HG03460 (cell line): ENCODE data around the gene RARRES2.

Experiments used
- ATAC-seq: cut with Tn5 transposase; IDR thresholded peaks from one replicate; pipeline ENCODE4 v1.9.1; 2021; ENCODE audit not compliant: unreplicated experiment

Gene RARRES2

DNA sequence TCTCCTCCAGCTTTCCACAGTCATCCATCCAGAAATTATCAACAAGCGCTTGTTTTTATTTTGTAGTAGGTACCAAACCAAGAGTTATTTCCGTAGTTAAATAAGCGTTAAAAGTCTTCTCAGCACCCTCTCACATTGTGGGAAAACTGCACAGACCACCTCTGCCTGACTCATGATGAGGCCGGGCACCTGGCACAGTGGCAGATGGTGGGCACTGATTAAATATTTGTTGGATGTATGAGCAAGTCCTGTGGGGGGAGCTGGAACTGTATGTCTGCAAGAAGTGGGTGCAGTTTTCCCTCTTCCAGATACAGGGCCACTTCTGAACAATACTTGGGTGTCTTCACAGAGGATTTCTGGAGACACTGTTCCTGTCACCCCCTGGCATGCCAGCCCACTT is 21.9 kb upstream of the RARRES2 start:
- no peak for ATAC-seq

DNA sequence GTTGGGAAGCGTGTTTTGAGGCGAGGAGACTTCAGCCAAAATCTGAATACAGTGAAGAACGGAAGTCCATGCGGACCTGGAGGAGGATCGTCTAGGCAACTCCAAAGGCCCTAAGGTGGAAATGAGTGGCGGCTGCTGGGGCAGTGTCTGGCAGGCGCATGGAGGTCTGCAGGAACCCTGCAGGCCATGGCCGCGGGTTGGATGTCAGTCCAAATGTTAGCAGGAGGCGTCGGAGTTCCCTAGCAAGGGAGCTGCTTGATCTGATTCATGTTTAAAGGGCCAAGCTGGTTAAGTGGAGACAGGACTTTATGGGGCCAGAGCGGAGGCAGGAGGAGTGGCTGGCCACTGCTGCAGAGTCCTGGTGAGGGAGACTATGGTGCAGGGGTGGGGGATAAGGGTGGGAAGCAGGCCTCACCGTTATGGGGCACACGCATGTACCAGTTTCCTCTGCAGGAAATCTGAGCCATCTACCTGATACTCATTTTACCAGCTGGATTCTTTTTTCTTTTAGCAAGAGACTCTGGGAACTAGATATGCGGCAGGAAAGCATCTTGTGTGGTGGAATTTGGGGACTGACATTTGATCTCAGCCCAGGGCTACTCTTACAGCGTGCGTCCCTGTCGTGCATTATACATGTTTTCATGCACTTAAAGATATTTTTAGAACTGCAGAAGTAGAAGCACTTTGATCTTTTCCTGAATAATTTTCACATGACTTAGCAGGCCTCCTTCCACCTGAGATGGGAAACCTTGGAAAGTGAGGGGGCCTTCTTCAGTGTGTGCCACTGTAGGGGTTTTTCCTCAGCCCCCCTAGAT is 20.6 kb upstream of the RARRES2 start:
- ATAC-seq: no peak

DNA sequence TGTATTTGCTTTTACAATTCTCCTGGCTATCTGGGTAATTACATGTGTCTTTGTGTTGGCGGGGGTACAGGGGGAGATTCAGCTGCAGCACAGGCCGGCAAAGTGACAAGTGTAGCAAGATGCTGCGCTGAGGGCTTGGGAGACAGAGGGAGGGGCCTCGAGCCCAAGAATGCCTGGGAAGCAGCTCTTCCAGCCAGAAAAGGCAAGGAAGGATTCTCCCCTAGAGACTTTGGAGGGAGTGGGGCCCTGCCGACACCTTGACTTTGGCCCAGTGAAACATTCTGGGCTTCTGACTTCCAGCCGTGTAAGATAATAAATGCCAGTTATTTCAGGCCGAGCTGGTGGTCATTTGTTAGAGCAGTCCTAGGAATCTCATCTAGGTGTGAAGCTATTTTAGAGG is 20.0 kb upstream of the RARRES2 start:
- no peak for ATAC-seq

DNA sequence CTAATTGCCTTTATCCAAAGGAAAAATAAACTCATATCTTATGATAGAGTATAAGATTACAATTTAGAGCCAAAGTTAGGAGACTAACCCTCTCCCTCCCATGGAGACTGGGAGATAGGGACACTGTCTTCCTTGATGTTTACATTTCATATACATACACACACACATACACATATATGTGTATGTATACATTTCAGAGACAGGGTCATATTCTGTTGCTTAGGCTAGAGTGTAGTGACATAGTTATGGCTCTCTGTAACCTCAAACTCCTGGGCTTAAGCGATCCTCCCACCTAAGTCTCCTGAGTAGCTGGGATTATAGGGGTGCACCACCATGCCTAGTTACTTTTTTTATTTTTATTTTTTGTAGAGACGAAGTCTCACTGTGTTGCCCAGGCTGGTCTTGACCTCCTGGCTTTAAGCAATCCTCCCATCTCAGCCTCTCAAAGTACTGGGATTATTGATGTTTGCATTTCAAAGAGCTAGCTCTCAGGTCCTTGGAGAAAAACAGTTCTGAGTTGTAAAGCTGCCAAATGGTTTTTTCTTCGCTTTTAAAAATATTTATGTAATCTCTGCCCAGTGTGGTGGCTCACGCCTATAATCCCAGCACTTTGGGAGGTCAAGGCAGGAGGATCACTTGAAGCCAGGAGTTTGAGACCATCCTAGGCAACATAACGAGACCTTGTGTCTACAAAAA is 19.1 kb upstream of the RARRES2 start:
- no peak for ATAC-seq

DNA sequence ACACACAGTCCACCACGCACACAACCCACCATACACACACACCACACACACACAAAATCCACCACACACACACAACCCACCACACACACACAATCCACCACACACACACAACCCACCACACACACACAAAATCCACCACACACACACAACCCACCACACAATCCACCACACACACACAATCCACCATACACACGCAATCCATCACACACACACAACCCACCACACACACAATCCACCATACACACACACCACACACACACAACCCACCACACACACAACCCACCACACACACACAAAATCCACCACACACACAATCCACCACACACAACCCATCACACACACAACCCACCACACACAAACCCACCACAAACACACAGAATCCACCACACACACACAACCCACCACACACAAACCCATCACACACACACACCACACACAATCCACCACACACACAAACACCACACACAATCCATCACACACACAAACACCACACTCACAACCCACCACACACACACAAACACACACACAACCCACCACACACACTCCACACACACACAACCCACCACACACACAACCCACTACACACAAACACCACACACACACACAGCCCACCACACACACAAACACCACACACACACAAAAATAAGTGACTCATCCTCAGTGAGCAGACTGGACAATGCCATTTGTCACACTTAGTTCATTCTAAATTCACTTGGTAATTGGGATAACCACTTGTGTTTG is 18.4 kb upstream of the RARRES2 start:
- no peak for ATAC-seq

DNA sequence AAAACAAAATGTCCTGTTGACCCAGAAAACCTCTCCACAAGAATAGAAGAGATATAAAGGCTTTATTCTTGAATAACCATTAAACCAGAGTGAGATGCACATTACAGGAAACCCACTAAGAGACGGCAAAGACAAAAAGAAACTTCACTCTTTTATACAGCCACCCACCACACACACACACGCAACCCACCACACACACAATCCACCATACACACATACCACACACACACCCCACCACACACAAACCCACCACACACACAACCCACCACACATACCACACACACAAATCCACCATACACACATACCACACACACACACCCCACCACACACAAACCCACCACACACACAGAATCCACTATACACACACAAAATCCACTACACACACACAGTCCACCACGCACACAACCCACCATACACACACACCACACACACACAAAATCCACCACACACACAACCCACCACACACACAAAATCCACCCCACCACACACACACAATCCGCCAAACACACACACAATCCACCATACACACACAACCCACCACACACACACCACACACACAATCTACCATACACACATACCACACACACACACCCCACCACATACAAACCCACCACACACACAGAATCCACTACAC is 17.7 kb upstream of the RARRES2 start:
- no peak for ATAC-seq

DNA sequence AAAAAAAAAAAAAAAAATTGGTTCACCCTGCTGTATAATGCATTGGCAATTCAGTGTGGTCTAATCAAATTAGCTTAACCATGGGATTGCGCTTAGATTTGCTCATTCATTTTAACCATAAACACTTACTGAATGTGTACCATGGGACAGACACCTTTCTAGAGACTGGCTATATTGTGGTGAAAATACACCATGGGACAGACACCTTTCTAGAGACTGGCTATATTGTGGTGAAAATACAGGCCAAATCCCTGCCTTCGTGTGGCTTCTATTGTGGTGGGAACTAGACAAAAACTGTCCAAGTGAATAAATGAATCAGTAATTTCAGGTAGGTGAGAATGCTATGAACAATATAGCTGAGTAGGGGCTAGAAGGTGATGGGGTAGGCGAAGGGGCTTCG is 17.0 kb upstream of the RARRES2 start:
- no peak for ATAC-seq

DNA sequence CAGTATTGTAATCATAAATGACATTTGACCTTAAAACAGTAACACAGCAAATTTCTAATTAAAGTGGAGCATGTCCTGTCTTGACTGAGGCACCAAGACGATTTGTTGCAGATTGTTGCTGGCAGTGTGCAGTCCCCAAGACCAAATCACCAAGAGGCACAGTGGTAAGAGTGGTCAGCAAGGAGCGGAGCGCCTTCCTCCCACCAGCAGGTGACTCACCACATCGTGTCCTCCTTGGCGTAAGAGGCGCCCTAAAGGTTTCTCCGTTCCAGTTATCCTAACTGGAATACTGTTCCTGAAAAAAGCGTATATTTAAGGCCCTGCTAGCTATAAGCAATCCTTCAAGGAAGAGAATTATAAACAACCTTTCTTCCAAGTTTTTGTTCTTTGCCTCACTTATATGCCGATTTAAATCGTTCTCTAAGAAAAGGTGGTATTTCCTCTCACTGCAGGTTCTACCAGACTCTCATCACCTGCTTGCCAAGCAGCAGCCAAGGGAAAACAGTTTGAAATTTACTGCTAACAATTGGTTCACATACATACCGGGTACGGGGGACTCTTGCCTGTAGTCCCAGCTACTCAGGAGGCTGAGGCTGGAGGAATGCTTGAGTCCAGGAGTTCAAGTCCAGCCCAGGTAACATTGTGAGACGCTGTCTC is 16.5 kb upstream of the RARRES2 start:
- ATAC-seq: peak; percentile 29

DNA sequence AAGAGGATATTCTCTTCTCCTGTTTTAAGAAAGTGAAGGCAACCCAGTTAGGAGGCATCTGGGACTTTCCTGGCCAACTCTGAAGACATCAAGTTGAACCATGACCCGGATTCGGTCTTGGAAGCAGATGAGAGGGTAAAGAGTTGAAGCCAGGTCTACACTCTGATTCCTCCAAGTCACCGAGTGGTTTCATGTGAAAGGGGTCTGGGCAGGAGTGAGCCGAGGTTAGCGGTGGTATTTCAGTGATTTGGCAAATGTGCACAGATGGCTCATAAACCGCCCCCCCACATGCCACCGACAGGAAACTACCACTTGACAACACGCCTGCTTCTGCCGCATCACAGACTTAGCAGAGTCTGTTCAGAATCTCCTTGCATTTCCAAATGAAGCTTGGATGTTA is 15.8 kb upstream of the RARRES2 start:
- ATAC-seq: peak; percentile 65

DNA sequence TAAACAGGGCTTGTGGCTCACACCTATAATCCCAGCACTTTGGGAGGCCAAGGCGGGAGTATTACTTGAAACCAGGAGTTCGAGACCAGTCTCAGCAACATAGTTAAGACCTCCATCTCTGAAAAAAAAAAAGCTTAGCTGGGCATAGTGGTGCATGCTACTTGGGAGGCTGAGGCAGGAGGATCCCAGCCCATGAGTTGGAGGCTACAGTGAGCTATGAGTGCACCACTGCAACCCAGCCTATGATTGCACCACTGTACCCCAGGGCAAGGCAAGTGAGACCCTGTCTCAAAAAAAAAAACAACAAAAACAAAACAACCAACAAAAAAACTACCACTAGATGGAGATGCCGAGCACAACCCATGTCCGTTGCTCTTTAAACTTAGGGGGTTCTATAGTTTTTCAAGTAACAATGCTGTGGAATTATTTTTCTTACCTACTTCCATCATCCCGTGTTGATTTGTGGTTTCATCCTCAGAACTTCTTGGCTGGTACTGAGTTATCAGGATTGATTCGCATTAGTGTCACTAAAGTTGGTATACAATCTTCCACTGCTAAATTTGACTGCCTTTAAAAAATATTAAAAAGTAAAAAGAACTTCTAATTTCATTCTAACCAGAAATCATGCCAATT is 15.0 kb upstream of the RARRES2 start:
- no peak for ATAC-seq

DNA sequence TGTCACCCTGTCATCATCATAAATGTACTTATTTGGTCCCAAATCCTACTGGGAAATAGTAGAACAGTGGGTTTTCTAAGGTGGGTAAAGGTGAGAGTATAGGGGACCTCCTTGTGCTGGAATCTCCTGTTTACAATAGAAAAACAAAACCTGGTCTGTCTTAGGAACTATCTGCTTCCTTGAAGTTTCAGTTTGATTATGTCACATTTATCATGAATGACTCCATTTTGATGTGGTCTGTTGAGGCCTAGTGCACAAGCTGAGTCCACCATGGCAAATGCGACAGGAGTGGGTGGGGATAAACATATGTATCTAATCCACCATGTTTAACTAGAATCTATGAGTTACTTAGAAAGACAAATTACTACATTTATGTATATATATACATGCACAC is 14.2 kb upstream of the RARRES2 start:
- ATAC-seq: no peak

DNA sequence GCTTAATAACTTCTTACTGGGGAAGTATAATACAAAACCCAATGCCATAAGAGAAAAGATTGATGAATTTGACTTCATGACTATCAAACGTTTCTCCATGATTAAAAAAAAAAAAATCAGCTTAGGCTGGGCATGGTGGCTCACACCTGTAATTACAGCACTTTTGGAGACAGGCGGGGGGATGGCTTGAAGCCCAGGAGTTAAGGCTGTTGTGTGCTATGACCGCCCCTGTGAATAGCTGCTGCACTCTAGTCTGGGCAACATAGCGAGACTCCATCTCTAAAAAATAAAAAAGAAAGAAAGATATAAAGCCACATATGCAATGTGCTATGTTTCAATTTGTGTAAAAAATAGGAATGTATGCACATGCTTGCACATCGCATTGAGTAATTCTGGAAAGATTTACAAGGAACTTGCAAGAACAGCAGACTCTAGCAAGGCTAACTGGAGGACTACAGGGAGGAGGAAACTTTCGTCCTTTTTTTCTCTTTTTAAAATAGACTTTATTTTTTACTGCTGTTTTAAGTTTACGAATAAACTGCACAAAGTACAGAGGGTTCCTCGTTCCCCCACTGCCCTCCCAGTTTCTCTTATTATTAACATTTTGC is 10.3 kb upstream of the RARRES2 start:
- ATAC-seq: no peak

DNA sequence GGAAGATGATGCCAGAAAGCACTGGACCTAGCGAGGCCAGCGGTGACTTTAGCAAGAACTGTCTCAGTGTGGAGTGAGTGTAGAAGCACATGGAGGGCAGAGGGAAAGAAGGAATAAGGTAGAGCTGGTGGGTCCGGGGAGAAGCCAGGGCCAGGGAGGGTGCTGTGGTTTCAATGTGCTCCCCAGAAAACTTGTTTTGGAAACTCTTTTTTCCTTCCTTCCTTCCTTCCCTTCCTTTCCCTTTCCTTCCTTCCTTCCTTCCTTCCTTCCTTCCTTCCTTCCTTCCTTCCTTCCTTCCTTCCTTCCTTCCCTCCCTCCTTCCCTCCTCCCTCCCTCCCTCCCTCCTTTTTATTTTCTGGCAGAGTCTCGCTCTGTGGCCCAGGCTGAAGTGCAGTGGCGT is 5.5 kb upstream of the RARRES2 start:
- ATAC-seq: no peak

DNA sequence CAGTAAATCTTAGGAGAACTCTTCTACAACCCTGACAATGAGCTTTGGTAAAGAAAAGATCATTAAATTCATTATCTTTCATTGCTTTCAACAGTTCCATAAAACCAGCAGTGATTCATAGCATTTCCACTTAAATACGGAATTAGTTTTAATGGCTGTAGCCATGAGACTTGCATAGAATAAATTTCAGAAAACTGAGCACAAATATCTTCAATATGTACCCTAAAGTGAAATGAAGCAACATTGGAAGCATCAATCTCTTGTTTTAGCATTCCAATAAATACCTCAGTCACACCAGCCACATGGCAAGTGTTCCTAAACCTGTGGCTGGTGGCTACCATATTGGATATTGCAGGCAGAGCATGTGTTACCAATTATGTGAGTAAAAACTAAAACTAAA is 3.6 kb upstream of the RARRES2 start:
- ATAC-seq: no peak

DNA sequence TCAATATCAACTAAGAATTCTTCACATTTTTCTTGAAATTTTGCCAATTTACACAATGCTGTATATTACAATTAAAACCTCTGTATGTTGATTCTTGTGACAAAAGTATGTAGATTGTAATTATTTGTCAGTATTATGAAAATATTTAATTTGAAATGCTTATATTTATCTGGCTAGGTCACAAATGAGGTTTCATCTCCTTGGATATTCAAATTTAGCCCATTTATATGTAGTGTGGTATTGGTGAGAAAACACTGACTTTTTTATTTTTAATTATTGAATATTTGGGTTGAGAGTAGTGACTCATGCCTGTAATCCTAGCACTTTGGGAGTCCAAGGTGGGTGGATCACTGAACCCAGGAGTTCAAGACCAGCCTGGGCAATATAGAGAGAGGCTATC is 2.9 kb upstream of the RARRES2 start:
- no peak for ATAC-seq

DNA sequence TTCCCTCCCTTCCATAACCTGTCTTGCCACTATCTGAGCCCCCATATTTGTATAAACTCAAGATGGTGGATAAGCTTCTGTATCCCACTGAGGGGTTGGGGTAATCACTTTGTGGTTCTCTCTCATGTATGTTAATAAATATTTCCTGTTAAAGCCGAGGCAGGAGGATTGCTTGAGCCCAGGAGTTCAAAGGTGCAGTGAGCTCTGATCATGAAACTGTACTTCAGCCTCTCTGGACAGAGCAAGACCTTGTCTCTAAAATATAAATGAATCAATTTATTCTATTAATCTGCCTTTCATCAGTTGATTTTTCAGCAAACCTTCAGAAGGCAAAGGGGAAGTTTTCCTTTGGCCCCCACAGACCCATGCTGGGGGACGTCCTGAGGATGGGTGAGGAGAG is 1.8 kb upstream of the RARRES2 start:
- ATAC-seq: no peak

DNA sequence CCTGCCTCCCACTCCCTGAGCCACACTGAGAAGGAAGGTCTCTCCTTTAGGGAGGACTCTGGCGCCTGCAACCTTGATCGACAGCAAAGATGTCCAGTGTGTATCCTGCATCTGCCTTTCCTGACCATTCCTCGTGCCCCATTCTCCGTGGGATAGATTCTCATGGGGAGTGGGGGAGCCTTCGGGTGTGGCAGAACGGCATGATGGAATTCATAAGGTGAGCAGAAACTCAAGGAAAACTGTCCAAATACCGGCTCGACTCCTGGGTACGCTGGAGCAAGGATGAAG is 636 bp upstream of the RARRES2 start:
- ATAC-seq: no peak

DNA sequence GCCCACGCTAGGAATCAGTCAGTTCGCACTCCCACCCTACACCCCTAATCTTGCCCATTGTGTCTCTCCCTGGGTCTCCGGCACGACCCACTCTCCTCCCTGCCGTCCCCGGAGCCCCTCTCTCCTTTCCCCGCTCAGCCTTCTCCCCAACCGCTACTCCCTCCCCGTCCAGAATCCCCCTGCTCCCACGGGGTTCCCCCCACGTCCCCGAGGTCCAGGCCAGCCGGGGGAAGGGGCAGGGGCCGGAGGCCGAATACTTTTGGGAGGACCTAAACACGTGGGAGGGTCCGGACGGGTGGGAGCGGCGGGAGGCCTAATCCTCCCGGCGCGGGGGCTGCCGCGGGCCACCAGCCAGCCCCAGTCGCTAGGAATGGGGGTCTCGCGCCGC is 560 bp downstream of the RARRES2 start:
- ATAC-seq: no peak

DNA sequence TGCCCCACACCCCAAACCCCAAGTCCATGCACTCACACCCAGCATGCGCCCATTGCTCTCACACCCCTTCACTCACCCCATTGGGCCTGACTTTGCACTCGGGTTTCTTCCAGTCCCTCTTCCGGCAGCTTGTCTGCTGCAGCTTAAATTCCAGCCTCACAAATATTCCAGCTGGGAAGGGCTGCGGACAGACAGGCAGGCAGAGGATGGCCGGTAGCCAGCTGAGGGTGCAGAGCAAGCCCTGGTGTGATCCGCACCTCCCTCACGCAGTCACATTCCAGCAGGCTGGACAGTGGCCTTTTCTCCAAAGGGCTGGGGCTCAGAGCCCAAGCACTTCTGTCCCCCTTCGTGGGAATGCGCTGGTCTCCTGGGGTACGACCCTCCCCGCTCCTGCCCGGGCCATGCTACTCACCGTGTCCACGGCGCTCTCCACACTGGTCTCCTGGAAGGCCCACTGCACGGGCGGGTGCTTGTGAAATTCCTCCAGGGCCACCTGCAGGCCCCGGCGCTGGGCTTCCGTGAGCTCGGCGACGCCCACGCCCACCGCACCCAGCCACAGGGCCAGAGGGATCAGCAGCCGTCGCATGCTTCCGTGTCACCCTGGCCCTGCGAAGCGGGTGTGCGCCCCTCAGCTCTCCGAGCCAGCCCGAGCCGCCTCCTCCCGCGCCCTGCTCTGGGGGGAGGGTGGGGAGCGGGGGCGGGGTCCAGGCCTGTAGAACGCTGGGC is 1.2 kb downstream of the RARRES2 start:
- no peak for ATAC-seq

DNA sequence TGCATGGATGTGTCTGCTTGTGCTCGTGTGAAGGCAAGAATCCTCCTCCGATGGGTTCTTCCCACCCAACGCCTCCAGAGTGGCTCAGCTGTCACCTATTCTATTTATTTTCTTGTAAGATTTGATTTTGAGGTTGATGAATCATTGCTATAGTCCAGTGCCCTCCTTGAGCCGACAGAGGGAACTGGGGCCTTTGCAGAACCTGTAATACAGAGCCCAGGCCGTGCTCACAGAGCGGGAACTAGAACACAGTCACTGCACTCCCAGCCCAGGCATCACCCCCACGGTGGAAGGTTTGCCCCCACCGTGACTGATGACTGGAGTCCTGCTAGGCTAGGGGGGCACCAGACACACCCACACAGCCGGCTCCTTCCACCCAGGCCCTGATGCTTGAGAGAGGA is 2.0 kb downstream of the RARRES2 start:
- no peak for ATAC-seq
